ENCODE results near the gene ASTN2.

ASTN2 gene

DNA sequence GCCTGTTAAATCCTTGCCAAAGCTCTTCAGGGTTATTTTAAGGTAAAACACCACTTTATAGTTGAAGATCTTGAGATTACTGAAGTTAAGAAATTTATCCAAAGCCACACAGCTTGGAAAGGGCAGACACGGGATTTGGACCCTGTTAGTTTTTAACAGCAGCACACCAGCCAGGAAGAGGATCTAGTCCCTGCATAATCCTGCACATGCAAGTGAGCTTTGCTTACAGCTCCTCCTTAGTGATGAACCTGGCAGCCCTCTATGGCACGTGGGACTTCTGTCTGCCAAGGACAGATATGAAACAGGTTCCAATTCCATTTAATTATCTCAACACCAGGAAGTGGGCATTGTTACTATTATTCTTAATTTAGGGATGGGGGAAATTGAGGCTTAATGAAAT, 619.0 kb downstream of the ASTN2 start:
- ATAC-seq (ENCODE audit: insufficient read depth, low read depth) (no peak), DNase-seq (no peak)
- TF ChIP-seq, protein P1, sequence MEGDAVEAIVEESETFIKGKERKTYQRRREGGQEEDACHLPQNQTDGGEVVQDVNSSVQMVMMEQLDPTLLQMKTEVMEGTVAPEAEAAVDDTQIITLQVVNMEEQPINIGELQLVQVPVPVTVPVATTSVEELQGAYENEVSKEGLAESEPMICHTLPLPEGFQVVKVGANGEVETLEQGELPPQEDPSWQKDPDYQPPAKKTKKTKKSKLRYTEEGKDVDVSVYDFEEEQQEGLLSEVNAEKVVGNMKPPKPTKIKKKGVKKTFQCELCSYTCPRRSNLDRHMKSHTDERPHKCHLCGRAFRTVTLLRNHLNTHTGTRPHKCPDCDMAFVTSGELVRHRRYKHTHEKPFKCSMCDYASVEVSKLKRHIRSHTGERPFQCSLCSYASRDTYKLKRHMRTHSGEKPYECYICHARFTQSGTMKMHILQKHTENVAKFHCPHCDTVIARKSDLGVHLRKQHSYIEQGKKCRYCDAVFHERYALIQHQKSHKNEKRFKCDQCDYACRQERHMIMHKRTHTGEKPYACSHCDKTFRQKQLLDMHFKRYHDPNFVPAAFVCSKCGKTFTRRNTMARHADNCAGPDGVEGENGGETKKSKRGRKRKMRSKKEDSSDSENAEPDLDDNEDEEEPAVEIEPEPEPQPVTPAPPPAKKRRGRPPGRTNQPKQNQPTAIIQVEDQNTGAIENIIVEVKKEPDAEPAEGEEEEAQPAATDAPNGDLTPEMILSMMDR (IDR thresholded peaks at IDR 0.05; ENCODE audit: borderline replicate concordance, extremely low read depth, low read length, poor library complexity, severe bottlenecking), result no peak
- TF ChIP-seq EZH2 (IDR thresholded peaks at IDR 0.05; ENCODE audit: borderline replicate concordance, low read depth, low read length, severe bottlenecking), result no peak
- no peak overlapping the region for H2AFZ ChIP-seq (ENCODE audit: low read depth, low read length)
- H3K4me3 ChIP-seq (ENCODE audit: low read depth in 1 of 2, low read length in 2 of 2), result no peak overlapping the region
- no peaks in the 10 kb centered on the region for H3K27me3 ChIP-seq (ENCODE audit: insufficient read depth, low read length, poor library complexity)
- H3K9ac ChIP-seq (ENCODE audit: low read depth, low read length), result no peak overlapping the region
- no peaks in the 10 kb centered on the region for H3K9me3 ChIP-seq (ENCODE audit: insufficient read depth, low read length, severe bottlenecking)
- no peaks in the 10 kb centered on the region for H3K4me1 ChIP-seq (ENCODE audit: insufficient read depth, low read length)
- H3K27ac ChIP-seq (ENCODE audit: low read length), result no peak overlapping the region
- no peaks in the 10 kb centered on the region for H3K36me3 ChIP-seq (ENCODE audit: insufficient read depth, low read length)
- H3K79me2 ChIP-seq (ENCODE audit: insufficient read depth, low read length), result no peaks in the 10 kb centered on the region
- H3K4me2 ChIP-seq (ENCODE audit: insufficient read depth, low read length), result no peak overlapping the region
- H4K20me1 ChIP-seq (ENCODE audit: insufficient read depth, low read length), result no peaks in the 10 kb centered on the region

DNA sequence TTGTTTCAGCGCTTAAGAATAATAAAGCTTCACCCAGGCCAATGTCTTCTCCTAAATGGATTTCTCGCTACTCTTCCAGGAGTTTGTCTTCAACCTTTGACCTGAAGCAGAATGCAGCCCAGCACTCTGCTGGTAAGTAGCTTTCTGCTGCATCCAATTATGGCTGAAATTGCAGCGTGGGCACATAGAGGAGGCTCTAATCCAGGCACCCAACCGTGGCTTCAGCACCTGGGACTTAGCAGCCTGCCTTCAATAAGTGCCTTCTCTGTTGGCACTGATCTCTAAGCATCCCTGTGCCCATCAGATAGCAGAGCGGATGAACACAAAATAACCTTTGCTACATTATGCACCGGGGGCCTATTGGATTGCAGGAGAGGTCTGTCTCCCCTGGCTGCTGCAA, 622.6 kb downstream of the ASTN2 start:
- no peaks in the 10 kb centered on the region for H3K36me3 ChIP-seq (ENCODE audit: insufficient read depth, low read length)
- H2AFZ ChIP-seq (ENCODE audit: low read depth, low read length), result no peak overlapping the region
- no peak overlapping the region for H3K27ac ChIP-seq (ENCODE audit: low read length)
- DNase-seq (no peak), ATAC-seq (ENCODE audit: insufficient read depth, low read depth) (no peak)
- no peak overlapping the region for H3K4me3 ChIP-seq (ENCODE audit: low read depth in 1 of 2, low read length in 2 of 2)
- H3K79me2 ChIP-seq (ENCODE audit: insufficient read depth, low read length), result no peaks in the 10 kb centered on the region
- H3K4me1 ChIP-seq (ENCODE audit: insufficient read depth, low read length), result no peaks in the 10 kb centered on the region
- no peaks in the 10 kb centered on the region for H3K9me3 ChIP-seq (ENCODE audit: insufficient read depth, low read length, severe bottlenecking)
- no peak overlapping the region for H3K4me2 ChIP-seq (ENCODE audit: insufficient read depth, low read length)
- TF ChIP-seq, protein P1 (IDR thresholded peaks at IDR 0.05; ENCODE audit: borderline replicate concordance, extremely low read depth, low read length, poor library complexity, severe bottlenecking), result no peak
- no peak for TF ChIP-seq EZH2 (IDR thresholded peaks at IDR 0.05; ENCODE audit: borderline replicate concordance, low read depth, low read length, severe bottlenecking)
- no peaks in the 10 kb centered on the region for H3K27me3 ChIP-seq (ENCODE audit: insufficient read depth, low read length, poor library complexity)
- H4K20me1 ChIP-seq (ENCODE audit: insufficient read depth, low read length), result no peaks in the 10 kb centered on the region
- H3K9ac ChIP-seq (ENCODE audit: low read depth, low read length), result no peak overlapping the region

DNA sequence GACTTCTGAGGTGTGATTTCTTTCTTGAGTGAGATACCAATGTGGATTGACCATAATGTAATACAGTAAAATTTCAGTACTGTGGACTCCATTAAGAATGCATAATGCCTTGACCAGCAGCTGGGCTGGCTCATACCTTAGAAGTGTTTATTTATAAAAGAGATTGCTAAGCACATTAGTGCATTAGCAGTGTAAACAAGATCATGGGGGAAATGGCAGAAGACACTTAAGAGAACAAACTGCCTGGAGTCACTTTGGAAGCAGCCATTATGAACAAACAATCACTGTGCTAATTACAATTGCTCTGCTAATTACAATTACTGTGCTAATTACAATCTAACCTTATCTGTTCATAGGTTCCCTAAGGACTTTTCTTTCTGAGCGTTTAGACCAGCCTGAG, 623.5 kb downstream of the ASTN2 start:
- Histone ChIP-seq H3K27me3 (ENCODE audit: insufficient read depth, low read length, poor library complexity) (no peaks in the 10 kb centered on the region), H3K27ac (ENCODE audit: low read length) (no peak overlapping the region), H3K9me3 (ENCODE audit: insufficient read depth, low read length, severe bottlenecking) (no peaks in the 10 kb centered on the region), H3K9ac (ENCODE audit: low read depth, low read length) (no peak overlapping the region), H3K4me1 (ENCODE audit: insufficient read depth, low read length) (no peaks in the 10 kb centered on the region), H3K4me3 (ENCODE audit: low read depth in 1 of 2, low read length in 2 of 2) (no peak overlapping the region), H3K4me2 (ENCODE audit: insufficient read depth, low read length) (no peak overlapping the region), H2AFZ (ENCODE audit: low read depth, low read length) (no peak overlapping the region), H4K20me1 (ENCODE audit: insufficient read depth, low read length) (no peaks in the 10 kb centered on the region), H3K36me3 (ENCODE audit: insufficient read depth, low read length) (no peaks in the 10 kb centered on the region), H3K79me2 (ENCODE audit: insufficient read depth, low read length) (no peaks in the 10 kb centered on the region)
- TF ChIP-seq, protein P1 (IDR thresholded peaks at IDR 0.05; ENCODE audit: borderline replicate concordance, extremely low read depth, low read length, poor library complexity, severe bottlenecking), result no peak
- no peak for TF ChIP-seq EZH2 (IDR thresholded peaks at IDR 0.05; ENCODE audit: borderline replicate concordance, low read depth, low read length, severe bottlenecking)
- no peak for ATAC-seq (ENCODE audit: insufficient read depth, low read depth)
- no peak for DNase-seq

DNA sequence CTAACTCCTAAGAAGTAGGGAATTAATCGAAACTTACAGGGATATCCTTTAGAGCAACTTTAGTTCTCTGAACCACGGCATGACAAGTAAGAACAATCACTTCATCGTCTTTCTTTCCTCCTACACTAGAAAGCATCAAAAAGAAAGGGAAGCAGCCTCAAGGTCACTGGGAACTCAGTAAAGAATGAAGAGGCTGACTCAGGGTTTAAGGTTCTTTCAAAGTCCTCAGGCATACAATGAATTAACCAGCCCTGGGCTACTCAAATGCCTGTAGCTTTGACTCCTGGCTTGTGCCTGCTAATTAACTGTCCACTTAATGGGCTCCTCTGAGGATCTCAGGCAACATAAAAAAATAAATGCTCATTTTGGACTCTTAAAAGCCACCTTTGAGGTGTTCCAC, 625.8 kb downstream of the ASTN2 start:
- H2AFZ ChIP-seq (ENCODE audit: low read depth, low read length), result no peak overlapping the region
- H3K79me2 ChIP-seq (ENCODE audit: insufficient read depth, low read length), result no peaks in the 10 kb centered on the region
- no peaks in the 10 kb centered on the region for H3K36me3 ChIP-seq (ENCODE audit: insufficient read depth, low read length)
- ATAC-seq (ENCODE audit: insufficient read depth, low read depth), result no peak
- no peak overlapping the region for H3K27ac ChIP-seq (ENCODE audit: low read length)
- no peak overlapping the region for H3K9ac ChIP-seq (ENCODE audit: low read depth, low read length)
- H3K9me3 ChIP-seq (ENCODE audit: insufficient read depth, low read length, severe bottlenecking), result no peaks in the 10 kb centered on the region
- no peaks in the 10 kb centered on the region for H3K27me3 ChIP-seq (ENCODE audit: insufficient read depth, low read length, poor library complexity)
- DNase-seq, result no peak
- H3K4me3 ChIP-seq (ENCODE audit: low read depth in 1 of 2, low read length in 2 of 2), result no peak overlapping the region
- no peaks in the 10 kb centered on the region for H4K20me1 ChIP-seq (ENCODE audit: insufficient read depth, low read length)
- H3K4me2 ChIP-seq (ENCODE audit: insufficient read depth, low read length), result no peak overlapping the region
- no peaks in the 10 kb centered on the region for H3K4me1 ChIP-seq (ENCODE audit: insufficient read depth, low read length)
- no peak for TF ChIP-seq EZH2 (IDR thresholded peaks at IDR 0.05; ENCODE audit: borderline replicate concordance, low read depth, low read length, severe bottlenecking)
- TF ChIP-seq, protein P1 (IDR thresholded peaks at IDR 0.05; ENCODE audit: borderline replicate concordance, extremely low read depth, low read length, poor library complexity, severe bottlenecking), result no peak

Measured in DND-41 (cell line).